Pancreas (tissue), 10 donors: ENCODE results near the gene PHKB. TPM values are rescaled to one million over a fixed set of nuclear protein-coding genes. Genes with fewer than 3 reads are reported as not detected.

ENCODE experiments used
- ATAC-seq, 4 donors: fragments of 200-7000 bp; cut with Tn5 transposase; one replicate each; pipeline versions ENCODE4 v1.8.0 to v1.9.1; 2020; ENCODE audit warnings: mild to moderate bottlenecking in 4 of 4, moderate library complexity in 4 of 4
- DNase-seq, 6 donors: peaks; one replicate each; pipeline ENCODE4 v3.0.0-alpha.2; 2020
- FAIRE-seq: peaks from 2 replicates; lab custom pipeline; 2012; peaks lifted over from hg19 to GRCh38; lab: Jason Lieb, UNC
- H3K27ac ChIP-seq, 4 donors: fragments of 200-600 bp; sonication (generic); 1 replicate in 3 of 4; 2 replicates in 1 of 4; pipeline versions ENCODE4 v1.5.0 to v1.8.0; 2020
- H3K27me3 ChIP-seq, 4 donors: fragments of 200-600 bp; one replicate each; pipeline ENCODE4 v1.8.0; 2021
- H3K36me3 ChIP-seq, 3 donors: fragments of 200-600 bp; sonication (generic) in 1 of 3; one replicate each; pipeline versions ENCODE4 v1.5.0 to v1.8.0; 2020 to 2021
- H3K4me1 ChIP-seq, 3 donors: fragments of 200-600 bp; one replicate each; pipeline ENCODE4 v1.8.0; 2021
- H3K4me3 ChIP-seq, 4 donors: fragments of 200-600 bp; sonication (generic) in 2 of 4; one replicate each; pipeline versions ENCODE4 v1.5.0 to v1.8.0; 2020 to 2021
- H3K9me3 ChIP-seq, 4 donors: fragments of 200-600 bp; one replicate each; pipeline ENCODE4 v1.8.0; 2021
- CTCF ChIP-seq, 4 donors: fragments of 200-600 bp; sonication (generic) in 3 of 4; IDR thresholded peaks; one replicate each; pipeline versions ENCODE4 v1.5.0 to v1.8.0; 2021; ENCODE audit warnings: antibody characterized with exemption in 4 of 4
- WGBS, 2 donors: extraction: QIAGEN DNeasy Blood & Tissue Kit; methylation state at CpG; one replicate each; pipeline ENCODE4 v1.1.7; 2013; 5-methylcytosine and 5-hydroxymethylcytosine counted together
- intact Hi-C, 3 donors: fragments of 100-400 bp; cut with DNase I; formaldehyde crosslinking; loops; one replicate each; pipeline versions ENCODE4 v1.11.1 to v1.14.2; 2022
- polyA plus RNA-seq, 2 donors: library from polyadenylated mRNA; stranded (reverse); fragments of 200-250 nt; gene quantifications; one replicate each; pipeline ENCODE4 v1.2.3, GENCODE V29; 2013
- total RNA-seq, 6 donors: library from RNA; stranded (reverse); fragmentation: NEBNext Ultra II Directional in 4 of 6; extraction: Animal tissue kit (Norgen Biotek cat#: 25700) in 4 of 6; gene quantifications; one replicate each; pipeline versions ENCODE4 v1.2.1 to v1.2.4, GENCODE V29; 2021 to 2023
- donor health status: healthy with polysubstance abuse.
- donor health status: DM: no; HTN: no; CAD: no; lungs with moderate emphysema.
- donor health status: DM: no; HTN: no; CAD: no.
- donor health status: control.
- donor health status: control.
- donor health status: Bipolar disorder and iron deficiency.
- donor health status: DM: yes; HTN: yes; CAD: no.
- donor health status: DM: no; HTN: no; CAD: no.
- donor health status: DM: no; HTN: no; CAD: no.
- donor health status: DM: yes; HTN: yes; CAD: no.

PHKB gene
- total and polyA plus RNA-seq, 8 donors, result 13.3 to 46.4 (median 27.2) TPM

- DNase-seq, result no peak
- H3K27ac ChIP-seq, result no peak overlapping the region
- intact Hi-C loops, result no loop called here
- no peak overlapping the region for H3K4me3 ChIP-seq
- TF ChIP-seq CTCF (IDR thresholded peaks at IDR 0.05), result no peak
- 68 to 74% methylated on average over 3 of the region's 3 CpGs for WGBS, 2 donors
- no peaks in the 10 kb centered on the region for H3K9me3 ChIP-seq
- no peak for ATAC-seq
- H3K27me3 ChIP-seq, result no peaks in the 10 kb centered on the region
- H3K36me3 ChIP-seq, result no peaks in the 10 kb centered on the region
- no peak for FAIRE-seq
- no peaks in the 10 kb centered on the region for H3K4me1 ChIP-seq
Measured at GRCh38 chr16:47750371-47750770, 289.2 kb downstream of the PHKB start.

Other genes with a start within 250 kb of the PHKB start
- 10 to 100 TPM; 15.0 to 33.9 (median 21.2) TPM for gene ITFG1, start 268 bp upstream of the PHKB start, total RNA-seq
- gene ITFG1, start 268 bp upstream of the PHKB start, polyA plus RNA-seq, result 10 to 100 TPM in 1 of 2 donors, 1 to 10 TPM in 1; 5.9 to 27.4 TPM